ENCODE results near the gene ABCD3.

DNA sequence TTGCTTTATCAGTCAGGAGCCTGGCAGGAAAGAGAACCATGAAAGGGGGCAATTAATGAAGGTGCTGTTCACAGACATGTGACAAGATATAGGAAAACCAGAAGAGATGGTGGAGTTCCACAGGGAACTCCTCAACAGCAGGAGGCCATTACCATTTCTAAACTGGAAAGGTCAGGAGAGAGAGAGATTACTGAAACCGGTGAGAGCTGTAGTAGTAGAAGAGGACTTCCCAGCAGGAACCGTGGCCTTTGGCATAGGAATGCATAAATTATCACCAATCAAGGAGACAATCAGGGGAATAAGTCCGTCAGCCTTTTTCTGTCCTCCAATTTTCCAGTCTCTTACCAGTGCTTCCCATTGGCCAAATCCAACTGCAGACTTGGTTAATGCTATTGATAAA is 23.0 kb upstream of the ABCD3 start:
- TF ChIP-seq POLR2AphosphoS5 (IDR thresholded peaks at IDR 0.05), result no peak
- TF ChIP-seq, protein P1, sequence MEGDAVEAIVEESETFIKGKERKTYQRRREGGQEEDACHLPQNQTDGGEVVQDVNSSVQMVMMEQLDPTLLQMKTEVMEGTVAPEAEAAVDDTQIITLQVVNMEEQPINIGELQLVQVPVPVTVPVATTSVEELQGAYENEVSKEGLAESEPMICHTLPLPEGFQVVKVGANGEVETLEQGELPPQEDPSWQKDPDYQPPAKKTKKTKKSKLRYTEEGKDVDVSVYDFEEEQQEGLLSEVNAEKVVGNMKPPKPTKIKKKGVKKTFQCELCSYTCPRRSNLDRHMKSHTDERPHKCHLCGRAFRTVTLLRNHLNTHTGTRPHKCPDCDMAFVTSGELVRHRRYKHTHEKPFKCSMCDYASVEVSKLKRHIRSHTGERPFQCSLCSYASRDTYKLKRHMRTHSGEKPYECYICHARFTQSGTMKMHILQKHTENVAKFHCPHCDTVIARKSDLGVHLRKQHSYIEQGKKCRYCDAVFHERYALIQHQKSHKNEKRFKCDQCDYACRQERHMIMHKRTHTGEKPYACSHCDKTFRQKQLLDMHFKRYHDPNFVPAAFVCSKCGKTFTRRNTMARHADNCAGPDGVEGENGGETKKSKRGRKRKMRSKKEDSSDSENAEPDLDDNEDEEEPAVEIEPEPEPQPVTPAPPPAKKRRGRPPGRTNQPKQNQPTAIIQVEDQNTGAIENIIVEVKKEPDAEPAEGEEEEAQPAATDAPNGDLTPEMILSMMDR (IDR thresholded peaks at IDR 0.05), result no peak

Data from gastroesophageal sphincter (tissue), 3 donors.